Measurements from ENCODE around the gene SNPH.

The SNPH gene

DNA sequence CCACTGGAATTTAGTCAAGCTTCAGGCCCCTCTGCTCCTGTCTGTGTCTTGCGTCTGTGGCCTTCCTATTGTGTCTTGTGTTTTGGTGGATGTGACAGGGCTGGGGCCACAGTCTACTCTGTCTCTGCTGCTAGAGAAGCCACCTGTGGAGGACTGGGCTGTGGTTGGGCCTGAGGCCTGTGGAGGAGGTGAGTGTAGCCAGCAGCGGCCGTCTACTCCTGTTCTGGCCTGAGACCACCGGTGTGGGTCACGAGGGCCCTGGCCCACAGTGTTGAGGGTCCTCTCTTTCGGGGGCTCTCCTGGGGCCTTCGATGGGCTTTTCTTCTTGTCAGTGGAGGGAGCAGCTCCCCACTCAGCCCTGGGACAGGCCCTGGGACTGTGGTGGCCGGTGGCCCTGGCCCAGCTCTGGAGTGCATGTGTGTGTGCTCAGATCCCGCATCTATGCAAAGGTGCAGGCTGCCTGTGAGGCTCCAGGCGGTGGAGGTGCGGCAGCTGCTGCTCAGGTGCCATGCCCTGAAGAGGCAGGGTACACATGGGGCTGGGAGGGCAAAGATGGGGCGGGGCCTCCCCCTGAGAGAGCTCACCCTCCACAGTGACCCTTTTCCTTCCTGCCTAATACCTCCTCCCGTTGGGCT is 42.1 kb downstream of the SNPH start:
- Histone ChIP-seq H3K27ac (ENCODE audit: low read depth, low read length) (no peak overlapping the region), H3K4me3 (ENCODE audit: low read length) (no peak overlapping the region), H4K20me1 (ENCODE audit: control insufficient read depth, insufficient read depth, low read depth, low read length) (no peaks in the 10 kb centered on the region), H3K79me2 (ENCODE audit: control insufficient read depth, low read length) (no peaks in the 10 kb centered on the region), H3F3A (ENCODE audit: control insufficient read depth, insufficient read depth) (no peaks in the 10 kb centered on the region; the same call in 1 of the 2 replicates), H3K9me3 (ENCODE audit: control insufficient read depth, insufficient read depth, low read length) (no peaks in the 10 kb centered on the region), H3K9me2 (replicated peaks; ENCODE audit: control insufficient read depth, low read length) (no peaks in the 10 kb centered on the region), H3K27me3 (ENCODE audit: control insufficient read depth, low read length) (no peaks in the 10 kb centered on the region), H3K36me3 (ENCODE audit: control insufficient read depth, low read length) (no peaks in the 10 kb centered on the region), H3K4me1 (ENCODE audit: control insufficient read depth, low read length) (no peaks in the 10 kb centered on the region), H3K4me2 (ENCODE audit: low read length) (no peak overlapping the region)
- TF ChIP-seq EZH2phosphoT487 (IDR thresholded peaks at IDR 0.05; ENCODE audit: borderline replicate concordance, low read length) (no peak), CTCF (IDR thresholded peaks at IDR 0.05; ENCODE audit: low read depth, low read length, poor library complexity, severe bottlenecking) (no peak)

DNA sequence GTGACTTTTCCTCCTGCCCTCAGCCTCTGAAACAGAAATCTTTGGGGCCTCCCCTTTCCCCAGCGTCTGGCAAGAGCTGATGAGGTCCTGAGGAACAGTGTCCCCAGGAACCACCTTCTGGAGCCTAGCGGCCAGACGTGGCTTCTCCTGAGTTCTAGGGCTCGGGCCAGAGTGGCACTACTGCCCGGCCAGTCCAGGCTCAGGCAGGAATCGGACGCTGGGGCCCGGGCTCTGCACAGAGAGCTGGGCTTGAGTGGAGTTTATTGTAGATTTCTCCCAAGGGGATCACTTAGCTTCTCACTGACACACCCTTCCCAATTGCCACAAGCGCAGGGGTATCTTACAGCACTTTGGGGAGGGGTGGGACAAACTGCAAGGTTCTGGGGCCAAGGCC is 42.6 kb downstream of the SNPH start:
- Histone ChIP-seq H3K9me3 (ENCODE audit: control insufficient read depth, insufficient read depth, low read length) (no peaks in the 10 kb centered on the region), H3K4me1 (ENCODE audit: control insufficient read depth, low read length) (peaks cover 2% of the 10 kb centered on the region), H3K36me3 (ENCODE audit: control insufficient read depth, low read length) (no peaks in the 10 kb centered on the region), H3K27ac (ENCODE audit: low read depth, low read length) (no peak overlapping the region), H3K4me2 (ENCODE audit: low read length) (no peak overlapping the region), H3K79me2 (ENCODE audit: control insufficient read depth, low read length) (no peaks in the 10 kb centered on the region), H3K9me2 (replicated peaks; ENCODE audit: control insufficient read depth, low read length) (no peaks in the 10 kb centered on the region), H4K20me1 (ENCODE audit: control insufficient read depth, insufficient read depth, low read depth, low read length) (no peaks in the 10 kb centered on the region), H3K4me3 (ENCODE audit: low read length) (no peak overlapping the region), H3F3A (ENCODE audit: control insufficient read depth, insufficient read depth) (no peaks in the 10 kb centered on the region; the same call in 1 of the 2 replicates), H3K27me3 (ENCODE audit: control insufficient read depth, low read length) (no peaks in the 10 kb centered on the region)
- no peak for TF ChIP-seq EZH2phosphoT487 (IDR thresholded peaks at IDR 0.05; ENCODE audit: borderline replicate concordance, low read length)
- TF ChIP-seq CTCF (IDR thresholded peaks at IDR 0.05; ENCODE audit: low read depth, low read length, poor library complexity, severe bottlenecking) = no peak

DNA sequence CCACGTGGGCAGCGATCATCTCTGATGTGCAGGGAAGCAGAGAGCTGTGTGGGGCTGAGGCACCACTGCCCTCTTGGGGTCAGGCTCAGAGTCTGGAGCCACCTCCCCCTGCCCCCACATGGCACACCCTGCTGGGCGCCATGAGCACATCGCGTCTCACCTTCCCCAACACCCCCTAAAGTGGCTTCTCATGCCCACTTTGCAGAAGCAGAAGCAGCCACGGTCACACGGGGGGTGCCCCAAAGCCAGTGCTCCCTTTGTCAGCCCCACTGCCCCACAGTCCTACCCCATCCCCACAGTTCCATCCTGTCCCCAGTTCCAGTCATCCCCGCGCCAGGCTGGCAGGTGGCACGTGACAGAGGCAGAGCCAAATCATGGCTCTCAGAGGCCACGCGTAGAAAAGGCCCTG is 43.3 kb downstream of the SNPH start:
- H3K79me2 ChIP-seq (ENCODE audit: control insufficient read depth, low read length) = no peaks in the 10 kb centered on the region
- H3K9me3 ChIP-seq (ENCODE audit: control insufficient read depth, insufficient read depth, low read length) = no peaks in the 10 kb centered on the region
- H3K4me3 ChIP-seq (ENCODE audit: low read length) = no peak overlapping the region
- H3K27ac ChIP-seq (ENCODE audit: low read depth, low read length) = no peak overlapping the region
- no peak for TF ChIP-seq CTCF (IDR thresholded peaks at IDR 0.05; ENCODE audit: low read depth, low read length, poor library complexity, severe bottlenecking)
- no peaks in the 10 kb centered on the region for H3F3A ChIP-seq (ENCODE audit: control insufficient read depth, insufficient read depth)
- no peaks in the 10 kb centered on the region for H3K27me3 ChIP-seq (ENCODE audit: control insufficient read depth, low read length)
- no peaks in the 10 kb centered on the region for H3K9me2 ChIP-seq (replicated peaks; ENCODE audit: control insufficient read depth, low read length)
- no peak overlapping the region for H3K4me2 ChIP-seq (ENCODE audit: low read length)
- peaks cover 4% of the 10 kb centered on the region for H3K4me1 ChIP-seq (ENCODE audit: control insufficient read depth, low read length)
- no peaks in the 10 kb centered on the region for H3K36me3 ChIP-seq (ENCODE audit: control insufficient read depth, low read length)
- no peaks in the 10 kb centered on the region for H4K20me1 ChIP-seq (ENCODE audit: control insufficient read depth, insufficient read depth, low read depth, low read length)
